Measurements from ENCODE around the gene AGAP1.

DNA sequence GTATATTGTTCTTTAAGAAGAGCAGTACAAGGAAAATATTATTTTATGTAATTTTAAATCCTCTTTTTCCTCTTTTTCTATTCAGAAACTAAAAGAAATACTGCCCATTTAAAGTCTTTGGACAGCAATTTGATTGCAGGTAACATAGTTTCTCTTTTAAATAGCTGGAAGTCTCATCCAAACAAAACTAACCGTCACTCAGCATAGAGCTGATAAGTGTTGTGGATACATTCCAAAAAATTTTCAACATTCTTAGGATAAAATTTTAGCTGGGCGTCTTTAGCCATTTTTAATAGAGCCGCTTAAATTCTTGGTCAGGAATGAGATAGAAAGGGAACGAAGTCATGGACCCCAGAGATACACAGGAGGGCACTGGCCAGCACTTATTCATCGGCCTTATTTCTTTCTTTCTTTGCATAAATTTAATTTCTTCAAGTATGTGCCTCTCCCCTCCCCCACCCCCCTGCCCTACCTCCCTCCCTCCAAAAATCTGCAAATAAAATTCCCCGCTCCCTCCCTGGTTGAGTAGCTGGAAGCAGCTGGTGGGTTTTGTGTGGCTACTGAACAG is 592.6 kb downstream of the AGAP1 start:
- TF ChIP-seq POLR2A (IDR thresholded peaks at IDR 0.05; ENCODE audit: low read depth, low read length) (no peak), POLR2AphosphoS5 (IDR thresholded peaks at IDR 0.05; ENCODE audit: low read depth, low read length) (no peak)

Measured in GM12892 (cell line).